NCI-H187 treated with DMSO at 0.1 percent for 48 hours (cell line): ENCODE data around the gene GAL3ST2.
"Not testable (repeated sequence)": the region's sequence is repeated elsewhere in the genome, so short reads cannot be mapped to it uniquely, and the experiment has no call there.

ENCODE experiments used
- DNase-seq: peaks from one replicate; lab custom pipeline; 2025; lab: John Stamatoyannopoulos, UW

The GAL3ST2 gene

DNA sequence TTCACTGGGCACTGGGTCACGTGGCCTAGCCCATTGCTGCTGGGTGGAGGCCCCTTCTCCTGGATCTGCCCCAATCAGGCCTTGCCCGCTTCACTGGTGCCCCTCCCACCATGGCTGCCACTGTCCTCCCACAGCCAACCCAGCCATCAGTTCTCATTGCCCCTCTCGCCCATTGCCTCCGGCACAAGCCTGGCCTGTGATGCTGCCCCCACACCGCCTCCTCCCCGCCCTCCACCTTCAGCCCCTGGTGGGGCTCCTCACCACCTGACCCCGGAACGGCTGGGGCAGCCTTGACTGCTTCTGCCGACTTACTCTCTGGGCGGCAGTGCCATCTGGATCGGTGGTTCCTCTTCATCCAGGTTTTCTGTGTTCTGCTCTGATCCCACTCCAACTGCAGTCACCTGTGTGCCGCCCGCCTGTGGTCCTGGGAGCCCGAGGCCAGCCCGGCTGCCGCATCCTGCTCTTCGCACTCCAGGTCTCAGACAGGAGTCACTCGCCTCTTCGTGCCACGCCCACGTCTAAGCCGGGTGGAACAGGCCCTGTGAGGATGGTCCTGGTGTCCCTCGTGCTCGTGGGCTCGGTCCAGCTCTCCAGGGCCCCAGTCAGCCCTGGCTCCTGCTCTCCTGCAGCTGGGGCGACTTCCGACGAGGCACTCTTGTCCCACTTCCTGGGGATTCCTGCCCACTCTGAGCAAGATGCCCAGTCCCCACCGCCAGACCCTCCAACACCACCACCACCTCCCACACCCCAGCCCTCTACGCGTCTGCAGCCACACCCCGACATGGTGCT is 28.0 kb upstream of the GAL3ST2 start:
- DNase-seq: no peak

GRCh38 chr2:241750076-241750840 is 26.4 kb upstream of the GAL3ST2 start:
- DNase-seq: no peak

DNA sequence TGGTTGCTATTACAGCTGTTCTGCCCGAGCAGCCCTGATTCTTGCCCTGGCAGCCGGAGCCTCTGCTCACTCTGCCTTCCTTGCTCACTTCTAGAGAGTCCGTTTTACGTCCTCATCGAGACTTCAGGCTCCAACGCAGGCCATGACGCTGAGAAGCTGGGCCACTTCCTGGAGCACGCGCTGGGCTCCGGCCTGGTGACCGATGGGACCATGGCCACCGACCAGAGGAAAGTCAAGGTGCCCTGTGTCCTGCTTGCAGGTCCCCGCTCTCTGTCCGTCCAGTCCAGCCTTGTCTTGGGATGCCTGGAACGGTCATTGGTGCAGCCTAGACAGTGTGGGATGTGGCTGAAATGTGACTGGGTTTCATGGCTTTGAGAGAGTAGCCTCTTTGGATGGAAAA is 25.5 kb upstream of the GAL3ST2 start:
- DNase-seq: no peak

GRCh38 chr2:241751776-241752175 is 24.8 kb upstream of the GAL3ST2 start:
- DNase-seq: no peak

DNA sequence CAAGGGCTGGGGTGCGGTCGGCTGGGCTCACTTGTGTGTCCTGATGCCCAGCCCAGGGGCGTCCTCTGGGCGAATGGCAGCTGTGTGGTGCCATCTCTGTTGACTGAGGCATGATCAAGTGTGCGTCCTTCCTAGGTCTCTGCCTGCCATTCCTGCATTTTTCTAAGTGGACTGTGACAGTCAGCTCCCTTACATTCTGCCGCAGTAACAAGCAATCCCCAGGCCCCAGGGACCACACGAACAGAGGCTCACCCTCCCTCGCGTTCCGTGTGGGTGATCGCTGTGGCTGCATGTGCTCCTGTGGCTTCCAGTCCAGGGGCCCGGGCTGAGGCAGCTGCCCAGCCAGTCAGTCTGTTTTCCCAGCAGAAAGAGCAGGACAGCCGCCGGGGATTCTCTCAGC is 24.4 kb upstream of the GAL3ST2 start:
- no peak for DNase-seq

DNA sequence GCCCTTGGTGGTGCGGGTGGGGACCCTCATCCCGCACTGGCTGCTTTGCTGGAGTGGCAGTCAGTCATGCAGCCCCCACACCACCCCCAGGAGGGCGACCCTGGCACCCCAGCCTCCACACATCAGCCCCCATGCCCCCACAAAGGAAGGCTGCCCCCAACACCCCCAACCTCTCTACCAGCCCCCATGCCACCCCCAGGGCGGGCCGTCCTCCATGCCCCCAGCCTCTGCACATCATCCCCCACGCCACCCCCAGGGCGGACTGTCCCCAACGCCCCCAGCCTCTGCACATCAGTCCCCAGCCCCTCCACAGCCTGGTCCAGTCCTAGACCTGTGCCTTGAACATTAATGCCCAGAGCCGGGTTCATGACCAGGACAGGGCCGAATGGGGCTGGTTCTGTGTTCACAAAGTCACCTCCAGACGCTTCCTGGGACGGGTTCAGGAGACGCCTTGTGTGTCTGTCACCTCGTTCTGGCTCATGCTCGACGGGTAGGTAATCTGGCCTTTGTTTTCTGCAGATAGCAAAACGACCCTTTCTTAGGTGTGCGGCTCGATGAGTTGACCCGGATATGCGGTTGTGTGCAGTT is 23.8 kb upstream of the GAL3ST2 start:
- no peak for DNase-seq

DNA sequence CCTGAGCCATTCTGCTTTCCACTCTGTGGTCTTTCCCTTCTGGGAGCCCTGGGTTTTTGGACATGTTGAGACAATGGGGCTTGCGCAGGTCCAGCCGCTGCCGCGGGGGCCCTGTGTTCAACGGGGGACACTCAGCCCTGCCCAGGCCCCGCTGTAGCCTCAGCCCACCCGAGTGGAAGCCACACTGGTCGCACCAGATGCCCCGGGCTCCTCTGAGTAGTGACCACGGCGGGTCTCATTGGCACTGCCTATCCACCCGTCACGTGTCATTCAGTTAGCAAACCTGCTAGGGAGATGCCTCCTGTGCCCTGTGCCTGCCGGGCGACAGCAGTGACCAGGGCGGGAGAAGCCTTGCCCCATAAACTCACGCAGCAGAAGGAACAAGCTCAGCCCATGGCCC is 23.1 kb upstream of the GAL3ST2 start:
- DNase-seq: no peak

GRCh38 chr2:241754042-241754441 is 22.6 kb upstream of the GAL3ST2 start:
- DNase-seq: no peak

DNA sequence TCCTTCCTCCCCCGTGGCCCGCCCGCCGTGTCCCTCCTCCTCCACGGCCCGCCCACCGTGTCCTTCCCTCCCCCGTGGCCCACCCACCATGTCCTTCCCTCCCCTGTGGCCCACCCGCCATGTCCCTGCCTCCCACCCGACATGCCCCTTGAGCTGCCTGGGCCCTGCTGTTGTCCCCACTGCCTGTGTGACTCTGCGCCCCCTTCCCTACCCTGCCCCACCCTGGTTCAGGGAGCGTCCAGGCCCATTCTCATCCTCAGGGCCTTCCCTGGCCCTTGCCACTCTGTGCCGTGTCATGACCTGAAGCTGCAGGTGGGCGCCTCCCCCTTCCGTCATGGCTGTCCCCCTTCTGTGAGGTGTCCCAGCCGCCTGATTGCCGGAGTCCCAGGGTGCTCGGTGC is 21.5 kb upstream of the GAL3ST2 start:
- DNase-seq: no peak

DNA sequence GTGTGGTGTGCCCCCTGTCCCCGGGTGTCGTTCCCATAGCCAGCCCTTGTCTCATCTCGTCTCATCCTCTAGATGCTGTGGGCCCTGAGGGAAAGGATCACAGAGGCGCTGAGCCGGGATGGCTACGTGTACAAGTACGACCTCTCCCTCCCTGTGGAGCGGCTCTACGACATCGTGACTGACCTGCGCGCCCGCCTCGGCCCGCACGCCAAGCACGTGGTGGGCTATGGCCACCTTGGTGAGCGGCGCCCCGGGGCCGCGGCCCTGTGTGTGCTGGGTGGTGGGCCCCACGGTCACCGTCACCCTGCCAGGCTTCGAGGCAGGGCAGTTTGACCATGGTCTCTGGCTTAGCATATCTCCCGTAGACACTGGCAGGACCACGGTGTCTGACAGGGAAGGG is 20.8 kb upstream of the GAL3ST2 start:
- DNase-seq: no peak

- DNase-seq: no peak
Observed at GRCh38 chr2:241759067-241759807, 17.4 kb upstream of the GAL3ST2 start.

DNA sequence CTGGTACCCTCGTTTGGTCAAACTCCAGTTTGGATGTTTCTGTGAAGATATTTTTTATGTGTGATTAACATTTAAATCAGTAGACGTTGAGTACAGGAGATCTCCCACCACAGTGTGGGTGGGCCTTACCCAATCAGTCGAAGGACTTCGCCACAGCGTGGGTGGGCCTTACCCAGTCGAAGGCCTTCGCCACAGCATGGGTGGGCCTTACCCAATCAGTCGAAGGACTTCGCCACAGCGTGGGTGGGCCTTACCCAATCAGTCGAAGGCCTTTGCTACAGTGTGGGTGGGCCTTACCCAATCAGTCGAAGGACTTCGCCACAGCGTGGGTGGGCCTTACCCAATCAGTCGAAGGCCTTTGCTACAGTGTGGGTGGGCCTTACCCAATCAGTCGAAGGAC is 16.7 kb upstream of the GAL3ST2 start:
- not testable (repeated sequence) for DNase-seq

GRCh38 chr2:241760301-241760771 is 16.3 kb upstream of the GAL3ST2 start:
- no peak for DNase-seq

DNA sequence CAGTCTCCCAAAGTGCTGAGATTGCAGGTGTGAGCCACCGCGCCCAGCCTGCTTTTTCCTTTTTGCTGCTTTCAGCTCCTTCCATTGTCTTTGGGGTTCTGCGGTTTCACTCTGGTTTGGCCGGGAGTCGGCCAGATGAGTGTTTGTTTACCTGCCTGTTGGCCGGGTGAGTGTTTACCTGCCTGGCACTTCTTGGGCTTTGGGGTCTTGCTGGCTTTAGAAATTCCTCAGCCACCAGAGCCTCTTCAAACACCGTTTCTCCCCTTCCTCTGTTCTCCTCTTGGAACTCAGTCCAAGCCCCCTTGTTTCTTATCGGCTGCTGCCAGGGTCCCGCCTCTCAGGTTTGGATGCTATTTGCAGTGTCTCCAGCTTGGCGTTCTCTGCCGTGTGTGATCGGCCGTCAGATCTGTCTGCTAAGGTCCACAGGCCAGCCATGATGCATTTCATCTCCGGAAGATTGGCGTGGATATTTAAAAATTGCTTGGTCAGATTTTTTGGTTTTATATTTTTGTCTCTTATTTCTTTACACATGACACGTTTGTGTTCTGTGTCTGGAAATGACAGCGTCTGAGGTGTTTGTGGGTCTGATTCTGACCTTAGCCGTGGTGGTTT is 14.2 kb upstream of the GAL3ST2 start:
- DNase-seq: no peak

DNA sequence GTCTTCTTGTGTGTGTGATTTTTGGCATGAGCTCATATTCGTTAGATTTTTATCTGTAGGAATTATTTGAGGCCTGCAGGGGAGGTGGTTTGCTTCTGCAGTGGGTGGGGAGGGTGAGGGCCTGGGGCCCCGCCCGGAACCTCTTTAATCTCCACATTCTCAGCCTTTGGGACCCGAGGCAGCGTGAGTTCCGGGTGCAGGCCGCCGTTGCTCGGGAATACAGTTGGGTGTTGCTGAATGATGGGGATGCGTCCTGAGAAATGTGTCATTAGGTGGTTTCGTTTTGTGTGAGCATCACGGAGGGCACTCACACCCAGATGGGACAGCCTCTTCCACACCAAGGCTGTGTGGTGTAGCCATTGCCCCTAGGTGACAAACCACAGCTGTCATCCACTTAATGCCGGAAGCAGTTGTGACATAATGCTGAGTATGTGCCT is 13.7 kb upstream of the GAL3ST2 start:
- no peak for DNase-seq

DNA sequence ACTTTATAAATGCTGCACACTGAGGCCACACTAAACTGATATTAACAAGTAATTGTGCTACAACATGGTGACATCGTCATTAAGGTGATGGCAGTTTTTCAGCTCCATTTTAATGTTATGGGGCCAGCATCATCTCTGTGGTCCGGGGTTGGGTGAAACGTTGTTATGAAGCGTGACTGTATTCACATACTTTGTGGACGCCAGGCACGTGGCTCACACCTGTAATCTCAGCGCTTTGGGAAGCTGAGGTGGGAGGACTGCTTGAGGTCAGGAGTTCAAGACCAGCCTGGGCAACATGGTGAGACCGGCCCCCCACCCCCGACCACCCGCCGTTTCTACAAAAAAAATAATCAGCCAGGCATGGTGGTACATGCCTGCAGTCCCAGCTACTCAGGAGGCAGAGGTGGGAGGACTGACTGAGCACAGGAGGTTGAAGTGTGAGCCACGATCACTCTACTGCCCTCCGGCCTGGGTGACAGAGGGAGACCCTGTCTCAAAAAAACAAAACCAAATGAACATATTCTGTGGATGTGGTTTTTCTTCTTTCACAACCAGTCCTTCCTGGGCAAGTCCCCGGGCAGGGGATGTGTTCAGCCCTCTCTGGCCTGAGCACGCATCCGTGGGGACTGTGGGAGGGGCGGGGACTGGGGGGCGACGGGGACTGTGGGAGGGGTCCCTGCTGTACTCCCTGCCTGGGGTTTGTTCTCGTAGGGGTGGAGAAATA is 12.9 kb upstream of the GAL3ST2 start:
- no peak for DNase-seq

GRCh38 chr2:241764275-241765241 is 12.1 kb upstream of the GAL3ST2 start:
- no peak for DNase-seq

DNA sequence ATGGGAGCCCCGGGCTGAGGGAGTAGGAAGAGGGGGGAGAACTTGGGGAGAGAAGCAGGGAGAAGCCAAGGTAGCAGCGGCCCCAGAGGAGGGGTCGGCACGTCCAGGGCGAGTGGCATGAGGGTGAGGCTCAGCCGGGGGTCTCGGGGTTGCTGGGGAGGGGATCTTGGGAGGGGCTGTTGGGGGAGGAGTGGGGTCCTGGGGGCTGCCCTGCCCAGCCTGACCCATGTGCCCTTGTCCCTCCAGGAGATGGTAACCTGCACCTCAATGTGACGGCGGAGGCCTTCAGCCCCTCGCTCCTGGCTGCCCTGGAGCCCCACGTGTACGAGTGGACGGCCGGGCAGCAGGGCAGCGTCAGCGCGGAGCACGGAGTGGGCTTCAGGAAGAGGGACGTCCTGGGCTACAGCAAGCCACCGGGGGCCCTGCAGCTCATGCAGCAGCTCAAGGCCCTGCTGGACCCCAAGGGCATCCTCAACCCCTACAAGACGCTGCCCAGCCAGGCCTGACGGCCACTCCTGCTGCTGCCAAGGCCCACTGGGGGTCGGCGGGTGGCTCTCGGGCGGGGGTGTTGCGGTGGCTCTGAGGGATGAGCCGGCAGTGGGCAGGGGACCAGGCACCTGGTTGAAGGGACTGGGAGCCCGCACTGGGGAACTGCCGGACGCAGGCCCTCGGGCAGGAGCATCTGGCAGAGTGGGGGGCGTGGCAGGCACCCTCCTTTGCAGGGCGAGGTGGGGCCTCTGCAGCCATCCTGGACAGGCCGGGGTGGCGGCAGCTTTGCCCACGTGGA is 9.0 kb upstream of the GAL3ST2 start:
- DNase-seq: no peak

DNA sequence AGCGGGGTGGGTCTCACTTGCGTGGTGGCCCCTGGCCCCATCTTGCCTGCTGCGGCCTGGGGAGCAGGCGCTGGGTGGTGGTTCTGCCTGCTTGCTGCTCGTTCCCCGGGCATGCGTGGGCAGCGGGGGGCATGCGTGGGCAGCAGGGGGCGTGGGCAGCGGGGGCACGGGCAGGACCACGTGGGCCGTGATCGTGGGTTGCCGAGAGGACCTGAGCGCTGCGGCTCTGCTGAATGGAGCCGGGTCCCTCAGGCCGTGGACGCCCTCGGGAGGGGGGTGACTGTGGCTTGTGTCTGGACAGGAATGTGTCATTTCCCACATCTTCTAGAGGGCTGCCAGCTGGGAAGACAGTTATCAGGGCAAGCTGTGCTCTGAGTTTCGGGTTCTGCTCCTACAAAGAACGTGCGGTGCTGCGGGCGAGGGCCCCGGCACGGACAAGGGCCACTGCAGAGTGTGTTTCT is 8.3 kb upstream of the GAL3ST2 start:
- DNase-seq: no peak
